Osteoblast (primary cell): ENCODE data around the gene PPP6R3. TPM values are rescaled to one million over a fixed set of nuclear protein-coding genes. Genes with fewer than 3 reads are reported as not detected.
A peak's percentile ranks its signal among the peaks of the same experiment; 100 is the strongest.
"Not testable (repeated sequence)": the region's sequence is repeated elsewhere in the genome, so short reads cannot be mapped to it uniquely, and the experiment has no call there.

ENCODE experiments used
- DNase-seq: peaks from one replicate; pipeline ENCODE4 v3.0.0; 2011; ENCODE audit warnings: low spot score, mixed read lengths; ENCODE audit not compliant: insufficient read length; ENCODE audit errors: missing footprints
- H2AFZ ChIP-seq: 2 replicates; pipeline ENCODE4 v1.6.0; 2011; ENCODE audit warnings: mild to moderate bottlenecking, low read length
- H3K27ac ChIP-seq: 2 replicates; pipeline ENCODE4 v1.5.1; 2011; ENCODE audit warnings: mild to moderate bottlenecking, low read depth, low read length, moderate library complexity
- H3K27me3 ChIP-seq: 2 replicates; pipeline ENCODE4 v1.6.0; 2012; ENCODE audit warnings: mild to moderate bottlenecking, control low read depth, inconsistent platforms, low read length, moderate library complexity; ENCODE audit not compliant: insufficient read depth
- H3K36me3 ChIP-seq: 2 replicates; pipeline ENCODE4 v1.5.1; 2011; ENCODE audit warnings: mild to moderate bottlenecking, low read length, control low read depth, moderate library complexity; ENCODE audit not compliant: insufficient read depth
- H3K4me1 ChIP-seq: 2 replicates; pipeline ENCODE4 v1.5.1; 2011; ENCODE audit warnings: mild to moderate bottlenecking, low read length, control low read depth, moderate library complexity; ENCODE audit not compliant: insufficient read depth
- H3K4me2 ChIP-seq: 2 replicates; pipeline ENCODE4 v1.6.0; 2011; ENCODE audit warnings: mild to moderate bottlenecking, low read length; ENCODE audit not compliant: insufficient read depth
- H3K4me3 ChIP-seq: fragments of 200-600 bp; sonication (generic); 3 replicates; pipeline ENCODE4 v1.5.1; 2012; ENCODE audit warnings: mild to moderate bottlenecking, low read length, inconsistent platforms; ENCODE audit not compliant: insufficient read depth
- H3K79me2 ChIP-seq: 2 replicates; pipeline ENCODE4 v1.6.0; 2012; ENCODE audit warnings: mild to moderate bottlenecking, low read length, control low read depth, inconsistent platforms; ENCODE audit not compliant: insufficient read depth
- H3K9me3 ChIP-seq: 2 replicates; pipeline ENCODE4 v1.5.1; 2011; ENCODE audit warnings: low read depth, low read length, control low read depth
- H4K20me1 ChIP-seq: 2 replicates; pipeline ENCODE4 v1.6.0; 2012; ENCODE audit warnings: mild to moderate bottlenecking, low read length, control low read depth; ENCODE audit not compliant: insufficient read depth
- total RNA-seq: library from RNA; depleted of rRNA; stranded (reverse); fragments of >200 nt; gene quantifications from 2 replicates; pipeline ENCODE4 v1.2.3, GENCODE V29; 2012
- TF ChIP-seq, protein P1 (sequence below): IDR thresholded peaks from 2 replicates; pipeline ENCODE4 v1.5.1; 2011; ENCODE audit warnings: mild to moderate bottlenecking, low read depth, low read length, moderate library complexity; ENCODE audit errors: extremely low read depth

PPP6R3 gene
- total RNA-seq, 1 donor, result 131 TPM

DNA sequence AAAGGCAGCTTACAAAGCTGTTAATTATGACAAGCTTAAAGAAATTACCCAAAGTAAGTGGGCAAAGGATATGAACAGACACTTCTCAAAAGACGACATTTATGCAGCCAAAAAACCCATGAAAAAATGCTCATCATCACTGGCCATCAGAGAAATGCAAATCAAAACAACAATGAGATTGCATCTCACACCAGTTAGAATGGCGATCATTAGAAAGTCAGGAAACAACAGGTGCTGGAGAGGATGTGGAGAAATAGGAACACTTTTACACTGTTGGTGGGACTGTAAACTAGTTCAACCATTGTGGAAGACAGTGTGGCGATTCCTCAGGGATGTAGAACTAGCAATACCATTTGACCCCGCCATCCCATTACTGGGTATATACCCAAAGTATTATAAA is 164.5 kb downstream of the PPP6R3 start:
- H3K27ac ChIP-seq, H2AFZ ChIP-seq, H3K4me2 ChIP-seq, H3K36me3 ChIP-seq, H4K20me1 ChIP-seq, H3K9me3 ChIP-seq, DNase-seq, H3K27me3 ChIP-seq, H3K79me2 ChIP-seq, H3K4me1 ChIP-seq, H3K4me3 ChIP-seq: not testable (repeated sequence)

DNA sequence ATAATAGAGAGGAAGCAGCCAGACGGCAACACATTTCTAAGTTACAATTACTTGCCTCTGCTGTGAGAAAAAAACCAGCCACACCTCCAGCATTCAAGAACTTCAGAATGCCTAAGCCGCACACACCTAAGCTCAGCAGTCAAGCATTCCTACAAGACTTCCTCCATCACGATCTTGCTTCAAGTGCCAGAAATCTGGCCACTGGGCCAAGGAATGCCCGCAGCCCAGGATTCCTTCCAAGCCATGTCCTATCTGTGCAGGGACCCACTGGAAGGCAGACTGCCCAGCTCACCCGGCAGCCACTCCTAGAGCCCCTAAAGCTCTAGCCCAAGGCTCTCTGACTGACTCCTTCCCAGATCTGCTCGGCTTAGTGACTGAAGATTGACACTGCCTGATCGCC is 165.7 kb downstream of the PPP6R3 start:
- not testable (repeated sequence) for DNase-seq, H3K4me3 ChIP-seq, H3K27ac ChIP-seq, H3K9me3 ChIP-seq, H3K79me2 ChIP-seq, H3K4me1 ChIP-seq, H3K36me3 ChIP-seq, H4K20me1 ChIP-seq, H2AFZ ChIP-seq, H3K4me2 ChIP-seq
- peaks cover 11% of the 10 kb centered on the region for H3K27me3 ChIP-seq

DNA sequence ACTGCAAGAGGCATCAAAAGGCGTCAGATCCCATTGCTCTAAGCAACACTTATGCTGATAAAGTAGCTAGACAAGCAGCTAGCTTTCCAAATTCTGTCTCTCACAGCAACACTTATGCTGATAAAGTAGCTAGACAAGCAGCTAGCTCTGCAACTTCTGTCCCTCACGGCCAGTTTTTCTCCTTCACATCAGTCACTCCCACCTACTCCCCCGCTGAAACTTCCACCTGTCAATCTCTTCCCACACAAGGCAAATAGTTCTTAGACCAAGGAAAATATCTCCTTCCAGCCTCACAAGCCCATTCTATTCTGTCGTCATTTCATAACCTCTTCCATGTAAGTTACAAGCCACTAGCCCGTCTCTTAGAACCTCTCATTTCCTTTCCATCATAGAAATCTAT is 168.3 kb downstream of the PPP6R3 start:
- not testable (repeated sequence) for H3K36me3 ChIP-seq, H3K4me3 ChIP-seq, H3K4me1 ChIP-seq, DNase-seq, H3K27ac ChIP-seq, H3K79me2 ChIP-seq, H2AFZ ChIP-seq, H3K9me3 ChIP-seq, H4K20me1 ChIP-seq, H3K4me2 ChIP-seq
- H3K27me3 ChIP-seq, result peaks cover 21% of the 10 kb centered on the region

DNA sequence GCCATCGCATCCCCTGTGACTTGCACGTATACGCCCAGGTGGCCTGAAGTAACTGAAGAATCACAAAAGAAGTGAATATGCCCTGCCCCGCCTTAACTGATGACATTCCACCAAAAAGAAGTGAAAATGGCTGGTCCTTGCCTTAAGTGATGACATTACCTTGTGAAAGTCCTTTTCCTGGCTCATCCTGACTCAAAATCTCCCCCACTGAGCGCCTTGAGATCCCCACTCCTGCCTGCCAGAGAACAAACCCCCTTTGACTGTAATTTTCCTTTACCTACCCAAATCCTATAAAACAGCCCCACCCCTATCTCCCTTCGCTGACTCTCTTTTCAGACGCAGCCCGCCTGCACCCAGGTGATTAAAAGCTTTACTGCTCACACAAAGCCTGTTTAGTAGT is 171.8 kb downstream of the PPP6R3 start:
- not testable (repeated sequence) for H3K4me2 ChIP-seq, DNase-seq, H3K4me3 ChIP-seq, H2AFZ ChIP-seq, H3K27ac ChIP-seq, H3K36me3 ChIP-seq, H3K79me2 ChIP-seq, H4K20me1 ChIP-seq, H3K4me1 ChIP-seq, H3K9me3 ChIP-seq
- peaks cover 26% of the 10 kb centered on the region for H3K27me3 ChIP-seq

DNA sequence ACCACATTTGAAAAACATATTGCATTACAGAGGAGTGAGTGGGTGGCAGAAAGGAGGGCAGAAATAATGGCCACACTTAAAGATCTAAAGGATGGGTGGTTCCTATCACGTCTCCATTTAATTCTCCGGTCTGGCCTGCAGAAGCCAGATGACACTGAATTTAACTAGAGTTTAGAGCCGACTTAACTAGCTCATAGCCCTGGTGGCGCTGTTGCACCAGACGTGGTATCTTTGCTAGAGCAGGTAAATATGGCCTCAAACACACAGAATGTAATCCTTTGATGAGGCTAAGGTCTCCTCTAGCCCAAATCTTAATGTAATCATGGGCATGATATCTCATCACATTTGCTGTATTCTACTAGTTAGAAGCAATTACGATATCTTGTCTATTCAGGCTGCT is 172.2 kb downstream of the PPP6R3 start:
- H3K4me3 ChIP-seq, result no peak overlapping the region
- no peak for DNase-seq

DNA sequence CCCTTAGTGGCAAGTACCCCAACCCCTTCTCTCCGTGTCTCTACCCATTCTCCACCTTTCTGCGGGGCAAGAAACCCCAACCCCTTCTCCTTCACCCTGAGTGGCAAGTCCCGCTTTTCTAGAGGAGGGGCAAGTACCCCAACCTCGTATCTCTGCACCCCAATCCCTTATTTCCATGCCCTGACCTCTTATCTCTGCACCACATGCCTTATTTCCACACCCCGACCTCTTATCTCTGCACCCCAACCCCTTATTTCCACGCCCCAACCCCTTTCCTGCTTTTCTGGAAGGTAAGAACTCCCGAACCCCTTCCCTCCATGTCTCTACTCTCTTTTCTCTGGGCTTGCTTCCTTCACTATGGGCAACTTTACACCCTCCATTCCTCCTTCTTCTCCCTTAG is 174.1 kb downstream of the PPP6R3 start:
- not testable (repeated sequence) for H3K9me3 ChIP-seq, H3K4me3 ChIP-seq, H3K36me3 ChIP-seq, H3K4me2 ChIP-seq, H2AFZ ChIP-seq, H4K20me1 ChIP-seq, H3K27ac ChIP-seq, DNase-seq, H3K4me1 ChIP-seq, H3K79me2 ChIP-seq
- peaks cover 23% of the 10 kb centered on the region for H3K27me3 ChIP-seq

More for the DNA sequence above, 172.2 kb downstream of the PPP6R3 start:
- no peak overlapping the region for H2AFZ ChIP-seq
- no peaks in the 10 kb centered on the region for H3K9me3 ChIP-seq
- H3K27me3 ChIP-seq, result peaks cover 26% of the 10 kb centered on the region
- H3K27ac ChIP-seq, result no peak overlapping the region
- no peak overlapping the region for H3K4me2 ChIP-seq
- no peaks in the 10 kb centered on the region for H3K4me1 ChIP-seq
- no peaks in the 10 kb centered on the region for H4K20me1 ChIP-seq
- no peaks in the 10 kb centered on the region for H3K36me3 ChIP-seq
- TF ChIP-seq, protein P1, sequence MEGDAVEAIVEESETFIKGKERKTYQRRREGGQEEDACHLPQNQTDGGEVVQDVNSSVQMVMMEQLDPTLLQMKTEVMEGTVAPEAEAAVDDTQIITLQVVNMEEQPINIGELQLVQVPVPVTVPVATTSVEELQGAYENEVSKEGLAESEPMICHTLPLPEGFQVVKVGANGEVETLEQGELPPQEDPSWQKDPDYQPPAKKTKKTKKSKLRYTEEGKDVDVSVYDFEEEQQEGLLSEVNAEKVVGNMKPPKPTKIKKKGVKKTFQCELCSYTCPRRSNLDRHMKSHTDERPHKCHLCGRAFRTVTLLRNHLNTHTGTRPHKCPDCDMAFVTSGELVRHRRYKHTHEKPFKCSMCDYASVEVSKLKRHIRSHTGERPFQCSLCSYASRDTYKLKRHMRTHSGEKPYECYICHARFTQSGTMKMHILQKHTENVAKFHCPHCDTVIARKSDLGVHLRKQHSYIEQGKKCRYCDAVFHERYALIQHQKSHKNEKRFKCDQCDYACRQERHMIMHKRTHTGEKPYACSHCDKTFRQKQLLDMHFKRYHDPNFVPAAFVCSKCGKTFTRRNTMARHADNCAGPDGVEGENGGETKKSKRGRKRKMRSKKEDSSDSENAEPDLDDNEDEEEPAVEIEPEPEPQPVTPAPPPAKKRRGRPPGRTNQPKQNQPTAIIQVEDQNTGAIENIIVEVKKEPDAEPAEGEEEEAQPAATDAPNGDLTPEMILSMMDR, result peak; percentile 61
- H3K79me2 ChIP-seq, result no peaks in the 10 kb centered on the region

DNA sequence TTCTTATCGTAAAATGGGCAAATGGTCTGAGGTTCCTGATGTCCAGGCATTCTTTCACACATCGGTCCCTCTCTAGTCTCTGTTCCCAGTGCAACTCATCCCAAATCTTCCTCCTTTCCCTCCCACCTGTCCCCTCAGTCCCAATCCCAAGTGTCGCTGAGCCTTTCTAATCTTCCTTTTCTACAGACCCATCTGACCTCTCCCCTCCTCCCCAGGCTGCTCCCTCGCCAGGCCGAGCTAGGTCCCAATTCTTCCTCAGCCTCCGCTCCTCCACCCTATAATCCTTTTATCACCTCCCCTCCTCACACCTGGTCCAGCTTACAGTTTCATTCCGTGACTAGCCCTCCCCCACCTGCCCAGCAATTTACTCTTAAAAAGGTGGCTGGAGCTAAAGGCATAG is 174.6 kb downstream of the PPP6R3 start:
- H3K27me3 ChIP-seq, result peaks cover 22% of the 10 kb centered on the region
- H3K4me2 ChIP-seq, H4K20me1 ChIP-seq, H3K4me1 ChIP-seq, H3K27ac ChIP-seq, H3K4me3 ChIP-seq, H3K9me3 ChIP-seq, H2AFZ ChIP-seq, DNase-seq, H3K36me3 ChIP-seq, H3K79me2 ChIP-seq: not testable (repeated sequence)

DNA sequence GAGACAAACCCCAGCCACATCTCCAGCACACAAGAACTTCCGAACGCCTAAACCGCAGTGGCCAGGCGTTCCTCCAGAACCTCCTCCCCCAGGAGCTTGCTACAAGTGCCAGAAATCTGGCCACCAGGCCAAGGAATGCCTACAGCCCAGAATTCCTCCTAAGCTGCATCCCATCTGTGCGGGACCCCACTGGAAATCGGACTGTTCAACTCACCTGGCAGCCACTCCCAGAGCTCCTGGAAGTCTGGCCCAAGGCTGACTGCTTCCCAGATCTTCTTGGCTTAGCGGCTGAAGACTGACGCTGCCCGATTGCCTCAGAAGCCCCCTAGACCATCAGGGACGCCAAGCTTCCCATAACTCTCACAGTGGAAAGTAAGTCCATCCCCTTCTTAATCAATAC is 175.3 kb downstream of the PPP6R3 start:
- H3K4me1 ChIP-seq, H4K20me1 ChIP-seq, H3K27ac ChIP-seq, H3K79me2 ChIP-seq, H3K4me2 ChIP-seq, H2AFZ ChIP-seq, H3K9me3 ChIP-seq, H3K36me3 ChIP-seq, DNase-seq, H3K4me3 ChIP-seq: not testable (repeated sequence)
- peaks cover 23% of the 10 kb centered on the region for H3K27me3 ChIP-seq

DNA sequence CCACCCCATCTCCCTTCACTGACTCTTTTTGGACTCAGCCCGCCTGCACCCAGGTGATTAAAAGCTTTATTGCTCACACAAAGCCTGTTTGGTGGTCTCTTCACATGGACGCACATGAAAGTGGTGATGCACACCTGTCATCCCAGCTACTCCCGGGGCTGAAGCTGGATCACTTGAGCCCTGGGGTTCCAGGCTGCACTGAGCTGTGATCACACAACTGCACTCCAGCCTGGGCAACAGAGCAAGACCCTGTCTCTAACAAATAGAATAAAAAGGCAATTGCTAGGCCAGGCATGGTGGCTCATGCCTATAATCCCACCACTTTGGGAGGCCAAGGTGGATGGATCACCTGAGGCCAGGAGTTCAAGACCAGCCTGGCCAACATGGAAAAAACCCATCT is 178.8 kb downstream of the PPP6R3 start:
- not testable (repeated sequence) for H3K4me1 ChIP-seq, H3K27ac ChIP-seq, DNase-seq, H3K36me3 ChIP-seq, H3K9me3 ChIP-seq, H3K79me2 ChIP-seq, H2AFZ ChIP-seq, H4K20me1 ChIP-seq, H3K4me3 ChIP-seq, H3K4me2 ChIP-seq
- H3K27me3 ChIP-seq, result peaks cover 21% of the 10 kb centered on the region
